GM21360 (cell line): ENCODE results near the gene RELN.
"Not testable (repeated sequence)": the region's sequence is repeated elsewhere in the genome, so short reads cannot be mapped to it uniquely, and the experiment has no call there.

ENCODE experiments used
- ATAC-seq: cut with Tn5 transposase; IDR thresholded peaks from one replicate; pipeline ENCODE4 v1.9.1; 2021; ENCODE audit warnings: mild to moderate bottlenecking, moderate library complexity; ENCODE audit not compliant: unreplicated experiment

RELN gene

GRCh38 chr7:103795787-103796186 is 193.7 kb downstream of the RELN start:
- no peak for ATAC-seq

DNA sequence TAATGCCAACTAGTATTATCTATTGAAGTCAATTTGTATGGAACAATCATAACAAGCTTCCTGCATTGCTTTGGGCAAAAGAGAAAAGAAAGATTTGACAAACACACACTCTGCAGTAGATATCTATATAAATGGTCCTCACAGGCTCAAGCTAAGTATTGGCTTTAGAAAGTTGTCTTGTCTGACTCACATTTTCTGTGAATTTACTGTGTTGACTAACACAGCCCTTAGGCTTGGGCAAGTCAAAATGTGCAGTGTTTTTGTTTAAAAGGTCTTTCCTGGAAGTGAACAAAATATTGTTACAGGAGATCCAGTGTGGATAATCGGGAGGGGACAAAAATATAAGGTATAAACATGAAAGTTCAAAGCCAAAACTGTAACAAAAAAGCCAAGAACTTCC is 194.4 kb downstream of the RELN start:
- ATAC-seq = no peak

- ATAC-seq = no peak
Measured at GRCh38 chr7:103794424-103794823, 195.0 kb downstream of the RELN start.

DNA sequence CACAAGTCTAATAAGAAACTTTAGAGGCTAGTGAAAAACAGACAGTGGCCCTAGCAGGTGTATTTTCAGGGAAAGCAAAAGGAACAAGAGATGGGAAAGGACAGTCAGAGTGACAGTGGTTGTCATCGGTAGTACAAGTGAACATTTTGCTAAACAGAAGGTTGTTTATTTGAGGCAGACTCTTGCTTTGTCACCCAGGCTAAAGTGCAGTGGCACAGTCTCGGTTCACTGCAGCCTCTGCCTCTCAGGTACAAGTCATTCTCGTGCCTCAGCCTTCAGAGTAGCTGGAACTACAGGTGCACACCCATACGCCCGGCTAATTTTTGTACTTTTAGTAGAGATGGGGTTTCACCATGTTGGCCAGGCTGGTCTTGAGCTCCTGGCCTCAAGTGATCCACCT is 195.8 kb downstream of the RELN start:
- no peak for ATAC-seq

- ATAC-seq = no peak
Measured at GRCh38 chr7:103791894-103792293, 197.6 kb downstream of the RELN start.

DNA sequence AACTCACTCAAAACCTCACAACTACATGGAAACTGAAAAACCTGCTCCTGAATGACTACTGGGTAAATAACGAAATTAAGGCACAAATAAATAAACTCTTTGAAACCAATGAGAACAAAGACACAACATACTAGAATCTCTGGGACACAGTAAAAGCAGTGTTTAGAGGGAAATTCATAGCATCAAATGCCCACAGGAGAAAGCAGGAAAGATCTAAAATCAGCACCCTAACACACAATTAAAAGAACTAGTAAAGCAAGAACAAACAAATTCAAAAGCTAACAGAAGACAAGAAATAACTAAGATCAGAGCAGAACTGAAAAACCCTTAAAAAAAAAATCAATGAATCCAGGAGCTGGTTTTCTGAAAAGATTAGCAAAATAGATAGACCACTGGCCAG is 202.4 kb downstream of the RELN start:
- ATAC-seq = not testable (repeated sequence)

- no peak for ATAC-seq
Measured at GRCh38 chr7:103784646-103785286, 204.7 kb downstream of the RELN start.

- no peak for ATAC-seq
Measured at GRCh38 chr7:103781409-103781808, 208.0 kb downstream of the RELN start.

- not testable (repeated sequence) for ATAC-seq
Measured at GRCh38 chr7:103780561-103780960, 208.9 kb downstream of the RELN start.

- no peak for ATAC-seq
Measured at GRCh38 chr7:103777440-103777839, 212.0 kb downstream of the RELN start.

GRCh38 chr7:103773726-103774125 is 215.7 kb downstream of the RELN start:
- no peak for ATAC-seq

GRCh38 chr7:103772171-103772773 is 217.2 kb downstream of the RELN start:
- no peak for ATAC-seq

GRCh38 chr7:103771294-103771693 is 218.2 kb downstream of the RELN start:
- ATAC-seq = no peak

GRCh38 chr7:103766660-103767059 is 222.8 kb downstream of the RELN start:
- ATAC-seq = no peak

- no peak for ATAC-seq
Measured at GRCh38 chr7:103765901-103766300, 223.6 kb downstream of the RELN start.

DNA sequence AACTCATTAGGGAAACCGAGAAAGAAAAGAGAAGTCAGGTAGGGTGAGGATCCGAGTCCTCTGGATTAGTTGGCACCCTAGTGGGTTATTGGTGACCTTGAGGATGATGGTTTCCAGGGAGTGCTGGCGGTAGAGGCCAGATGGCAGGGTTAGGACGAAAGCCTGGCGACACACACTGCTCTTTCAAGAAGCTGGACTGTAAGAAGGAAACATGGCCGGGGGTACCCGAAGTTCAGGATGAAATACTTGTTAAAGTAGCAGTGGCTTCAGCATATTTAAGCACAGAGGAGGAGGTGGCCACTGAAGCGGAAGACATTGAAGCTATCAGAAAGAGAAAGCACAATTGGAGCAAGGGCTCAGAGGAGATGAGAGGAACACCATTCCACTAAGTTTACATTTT is 224.6 kb downstream of the RELN start:
- ATAC-seq = no peak

- ATAC-seq = no peak
Measured at GRCh38 chr7:103762877-103763276, 226.6 kb downstream of the RELN start.

DNA sequence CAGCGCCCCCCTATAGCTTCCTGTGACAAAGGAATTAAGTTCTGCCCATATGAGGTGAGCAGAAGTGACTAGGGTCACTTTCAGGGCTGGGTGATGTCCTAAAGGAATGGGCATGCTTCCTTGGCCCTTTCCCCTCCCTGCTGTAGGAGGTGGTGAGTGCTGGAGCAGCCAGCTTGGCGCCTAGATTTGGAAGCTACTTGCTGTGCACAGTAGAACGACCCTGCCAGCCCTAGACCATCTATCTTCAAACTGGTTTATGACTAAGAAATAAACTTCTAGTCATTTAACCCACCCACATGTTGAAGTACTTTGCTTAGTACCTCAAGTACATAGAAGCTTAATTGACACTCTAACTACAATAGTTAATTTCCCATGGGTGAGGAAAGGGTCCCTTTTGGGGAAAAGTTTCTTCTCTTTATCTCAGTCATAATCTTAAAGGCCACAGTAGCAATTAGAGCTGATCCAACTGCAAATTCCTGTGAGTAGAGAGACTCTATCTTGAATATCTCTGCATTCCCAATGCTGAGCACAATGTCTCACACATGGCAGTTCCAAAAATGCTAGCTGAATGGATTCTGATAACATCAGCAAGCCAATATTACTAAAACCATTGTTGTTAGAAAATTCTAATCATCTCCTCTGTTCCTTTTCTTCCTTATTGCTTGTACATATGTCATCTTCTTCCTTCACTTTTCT is 227.2 kb downstream of the RELN start:
- no peak for ATAC-seq

DNA sequence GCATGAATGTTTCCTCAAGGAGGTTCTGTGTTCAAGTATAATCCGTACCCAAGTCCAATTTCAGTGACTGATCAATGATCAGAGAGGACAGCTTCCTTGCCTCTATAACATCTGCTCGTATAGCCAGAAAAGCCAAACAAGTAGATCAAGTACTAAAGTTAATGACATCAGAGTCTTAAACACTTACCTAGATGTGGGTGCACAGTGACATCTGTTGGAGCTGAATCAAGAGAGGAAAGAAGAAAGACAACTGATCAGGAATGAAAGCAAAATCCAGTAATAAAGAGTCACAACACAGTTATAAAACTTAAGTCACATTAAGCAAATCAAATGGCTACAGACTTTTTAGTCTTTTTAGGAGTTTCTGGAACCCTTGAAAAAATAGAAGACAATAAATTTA is 236.5 kb downstream of the RELN start:
- ATAC-seq = no peak

DNA sequence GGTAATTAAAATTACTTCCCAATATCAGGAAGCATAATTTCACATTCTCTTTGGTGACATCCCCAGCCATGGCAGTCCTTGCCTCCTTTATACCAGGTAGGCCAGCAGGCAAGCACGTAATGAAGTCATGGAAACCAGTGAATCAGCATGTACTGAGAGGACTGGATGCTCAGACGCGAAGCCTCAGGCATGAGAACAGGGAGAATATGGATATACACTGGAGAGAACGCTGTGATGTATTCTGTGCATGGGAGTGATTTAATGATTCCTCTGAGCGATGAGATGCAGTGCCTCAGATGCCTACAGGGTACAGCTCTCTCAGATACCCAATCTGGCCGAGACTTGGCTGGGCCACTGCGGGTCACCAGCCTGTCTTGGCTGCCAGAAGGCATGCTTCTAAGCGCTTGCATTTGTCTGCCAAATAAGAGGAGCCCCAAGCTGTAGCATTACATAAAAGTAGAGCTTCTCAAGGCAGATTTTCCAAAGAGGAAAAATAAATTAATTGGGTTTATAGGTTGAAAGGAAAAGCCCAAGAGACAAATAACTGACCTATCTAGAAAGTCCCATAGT is 238.1 kb downstream of the RELN start:
- no peak for ATAC-seq

GRCh38 chr7:103748680-103749079 is 240.8 kb downstream of the RELN start:
- no peak for ATAC-seq

GRCh38 chr7:103735377-103735776 is 254.1 kb downstream of the RELN start:
- ATAC-seq = no peak
